Smooth muscle cell (in vitro differentiated cells): ENCODE data around the gene KRTAP10-7. TPM values are rescaled to one million over a fixed set of nuclear protein-coding genes. Genes with fewer than 3 reads are reported as not detected.

Experiments
- DNase-seq: peaks from one replicate; lab custom pipeline; 2025; ENCODE audit not compliant: unreplicated experiment; lab: John Stamatoyannopoulos, UW
- H2AFZ ChIP-seq: fragments of 200-600 bp; sonication (generic); 2 replicates; pipeline ENCODE4 v1.6.0; 2016; ENCODE audit warnings: antibody characterized with exemption, low read depth, mild to moderate bottlenecking
- H3F3A ChIP-seq: fragments of 200-600 bp; sonication (generic); 2 replicates; pipeline ENCODE4 v1.6.0; 2017; ENCODE audit warnings: antibody characterized with exemption, low read depth
- H3K27ac ChIP-seq: fragments of 200-600 bp; sonication (generic); 2 replicates; pipeline ENCODE4 v1.5.1; 2016; ENCODE audit warnings: low read depth, mild to moderate bottlenecking
- H3K27me3 ChIP-seq: fragments of 200-600 bp; sonication (generic); 2 replicates; pipeline ENCODE4 v1.6.1; 2016; ENCODE audit warnings: low read depth, mild to moderate bottlenecking
- H3K36me3 ChIP-seq: fragments of 200-600 bp; sonication (generic); 2 replicates; pipeline ENCODE4 v1.5.1; 2016; ENCODE audit warnings: low read depth
- H3K4me1 ChIP-seq: fragments of 200-600 bp; sonication (generic); 2 replicates; pipeline ENCODE4 v1.5.1; 2016; ENCODE audit warnings: low read depth
- H3K4me2 ChIP-seq: fragments of 200-600 bp; sonication (generic); 2 replicates; pipeline ENCODE4 v1.6.0; 2016; ENCODE audit warnings: mild to moderate bottlenecking
- H3K4me3 ChIP-seq: fragments of 200-600 bp; sonication (generic); 2 replicates; pipeline ENCODE4 v1.5.1; 2016; ENCODE audit warnings: mild to moderate bottlenecking
- H3K79me2 ChIP-seq: fragments of 200-600 bp; sonication (generic); 2 replicates; pipeline ENCODE4 v1.6.0; 2016; ENCODE audit warnings: low read depth, mild to moderate bottlenecking
- H3K9ac ChIP-seq: fragments of 200-600 bp; sonication (generic); 2 replicates; pipeline ENCODE4 v1.6.0; 2016; ENCODE audit warnings: low read depth
- H3K9me3 ChIP-seq: fragments of 200-600 bp; sonication (generic); replicated peaks from 2 replicates; pipeline ENCODE4 v1.5.1; 2016; ENCODE audit warnings: low read depth
- H4K20me1 ChIP-seq: fragments of 200-600 bp; sonication (generic); 2 replicates; pipeline ENCODE4 v1.6.0; 2016; ENCODE audit warnings: low read depth
- CTCF ChIP-seq: fragments of 200-600 bp; sonication (generic); IDR thresholded peaks from 2 replicates; pipeline ENCODE4 v1.5.1; 2017; ENCODE audit warnings: borderline replicate concordance, mild to moderate bottlenecking, antibody characterized with exemption; ENCODE audit not compliant: insufficient read depth, poor library complexity, severe bottlenecking
- WGBS: methylation state at CpG from one replicate; pipeline ENCODE4 v1.1.7; 2016; ENCODE audit warnings: low lambda C conversion rate; 5-methylcytosine and 5-hydroxymethylcytosine counted together
- polyA plus RNA-seq: library from polyadenylated mRNA; unstranded; fragments of >200 nt; fragmentation: Nextera tagmentation; extraction: Ambion mirVana; gene quantifications from 2 replicates; pipeline ENCODE4 v1.2.1, GENCODE V29; 2016
- total RNA-seq: library from RNA; depleted of rRNA; stranded (reverse); fragments of >200 nt; gene quantifications from 2 replicates; pipeline ENCODE4 v1.2.3, GENCODE V29; 2014

KRTAP10-7 gene
- total and polyA plus RNA-seq, 2 experiments from 2014 or later, result not detected

- WGBS, result 95% methylated on average over 12 of the region's 12 CpGs
These were observed 38.9 kb downstream of the KRTAP10-7 start for GRCh38 chr21:44639331-44639655.

DNA sequence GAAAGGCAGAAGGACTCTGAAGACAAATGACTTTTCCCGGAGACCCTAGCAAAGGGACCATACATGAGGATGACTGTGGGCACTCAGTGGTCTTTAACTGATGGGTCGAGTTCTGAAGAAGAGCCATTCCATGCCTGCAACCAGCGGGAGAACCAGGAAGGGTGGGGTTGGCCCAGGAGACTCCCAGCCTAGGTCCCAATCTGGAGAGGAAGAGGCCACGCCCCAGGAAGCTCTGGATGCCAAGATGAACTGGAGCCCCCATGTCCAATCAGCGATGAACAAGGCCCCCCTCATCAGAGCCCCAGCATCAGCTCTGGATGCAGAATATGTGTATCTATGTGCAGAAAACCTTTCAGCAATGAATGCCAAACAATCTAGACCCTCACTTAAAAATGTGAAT, 40.4 kb downstream of the KRTAP10-7 start:
- Histone ChIP-seq H3K79me2 (no peaks in the 10 kb centered on the region), H3K9me3 (no peaks in the 10 kb centered on the region), H4K20me1 (no peaks in the 10 kb centered on the region), H3K9ac (no peak overlapping the region), H3K4me3 (no peak overlapping the region), H3F3A (no peaks in the 10 kb centered on the region), H3K4me2 (no peak overlapping the region), H3K27me3 (no peaks in the 10 kb centered on the region), H3K4me1 (no peaks in the 10 kb centered on the region), H3K27ac (no peak overlapping the region), H3K36me3 (no peaks in the 10 kb centered on the region), H2AFZ (no peak overlapping the region)
- no peak for TF ChIP-seq CTCF
- DNase-seq, result no peak
- WGBS, result 98% methylated on average over 5 of the region's 5 CpGs

More at GRCh38 chr21:44639331-44639655, 38.9 kb downstream of the KRTAP10-7 start:
- H3K9me3 ChIP-seq, result no peaks in the 10 kb centered on the region
- TF ChIP-seq CTCF, result no peak
- H3K4me2 ChIP-seq, result no peak overlapping the region
- no peaks in the 10 kb centered on the region for H3K4me1 ChIP-seq
- H3F3A ChIP-seq, result no peaks in the 10 kb centered on the region
- H3K4me3 ChIP-seq, result no peak overlapping the region
- no peaks in the 10 kb centered on the region for H3K27me3 ChIP-seq
- no peaks in the 10 kb centered on the region for H4K20me1 ChIP-seq
- H2AFZ ChIP-seq, result no peak overlapping the region
- DNase-seq, result no peak
- no peak overlapping the region for H3K27ac ChIP-seq
- no peak overlapping the region for H3K9ac ChIP-seq
- H3K79me2 ChIP-seq, result no peaks in the 10 kb centered on the region
- no peaks in the 10 kb centered on the region for H3K36me3 ChIP-seq

DNA sequence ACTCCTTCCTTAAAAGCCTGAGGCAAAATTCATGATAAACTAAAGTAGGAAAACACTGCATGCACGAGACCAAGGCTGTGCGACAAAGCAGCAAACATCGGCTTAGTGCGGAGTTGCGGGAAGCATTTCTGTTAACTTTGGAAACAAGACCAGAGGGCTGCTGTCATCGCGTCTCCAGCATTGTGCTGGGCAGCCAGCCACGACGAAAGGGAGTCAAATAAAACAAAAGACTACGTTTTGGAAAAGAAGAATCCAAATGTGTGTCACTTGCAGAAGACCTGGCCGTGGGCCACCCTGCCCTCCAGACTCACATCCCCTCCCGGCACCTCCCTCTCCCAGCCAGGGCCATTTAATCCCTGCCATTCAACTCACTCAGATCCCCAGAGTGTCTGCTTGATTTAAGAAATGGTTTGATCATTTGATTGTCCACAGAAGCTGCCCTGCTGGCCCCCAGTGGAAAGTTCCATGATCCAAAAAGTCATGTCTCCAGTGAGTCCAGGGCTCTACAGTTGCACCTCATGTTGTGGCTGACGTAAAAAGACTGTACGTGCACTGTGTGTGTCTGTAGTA, 43.4 kb downstream of the KRTAP10-7 start:
- H4K20me1 ChIP-seq, result no peaks in the 10 kb centered on the region
- no peaks in the 10 kb centered on the region for H3K36me3 ChIP-seq
- no peaks in the 10 kb centered on the region for H3K79me2 ChIP-seq
- H3K9me3 ChIP-seq, result no peaks in the 10 kb centered on the region
- no peaks in the 10 kb centered on the region for H3K4me1 ChIP-seq
- H3K27ac ChIP-seq, result no peak overlapping the region
- TF ChIP-seq CTCF, result no peak
- no peak overlapping the region for H2AFZ ChIP-seq
- no peaks in the 10 kb centered on the region for H3K27me3 ChIP-seq
- no peak overlapping the region for H3K4me2 ChIP-seq
- WGBS, result 85% methylated on average over 14 of the region's 14 CpGs
- H3F3A ChIP-seq, result no peaks in the 10 kb centered on the region
- no peak for DNase-seq
- no peak overlapping the region for H3K9ac ChIP-seq
- H3K4me3 ChIP-seq, result no peak overlapping the region

- 72% methylated on average over 2 of the region's 2 CpGs for WGBS
These were observed 44.5 kb downstream of the KRTAP10-7 start for GRCh38 chr21:44644878-44645277.

More at GRCh38 chr21:44644878-44645277, 44.5 kb downstream of the KRTAP10-7 start:
- H3K27ac ChIP-seq, result no peak overlapping the region
- no peaks in the 10 kb centered on the region for H3K36me3 ChIP-seq
- no peak for TF ChIP-seq CTCF
- no peak overlapping the region for H3K9ac ChIP-seq
- no peaks in the 10 kb centered on the region for H3K9me3 ChIP-seq
- H3K27me3 ChIP-seq, result no peaks in the 10 kb centered on the region
- H3K79me2 ChIP-seq, result no peaks in the 10 kb centered on the region
- no peaks in the 10 kb centered on the region for H3F3A ChIP-seq
- no peaks in the 10 kb centered on the region for H3K4me1 ChIP-seq
- H2AFZ ChIP-seq, result no peak overlapping the region
- no peak for DNase-seq
- no peak overlapping the region for H3K4me3 ChIP-seq
- no peaks in the 10 kb centered on the region for H4K20me1 ChIP-seq
- no peak overlapping the region for H3K4me2 ChIP-seq
